ENCODE measurements around the gene PABPC1L.
A peak's percentile ranks its signal among the peaks of the same experiment; 100 is the strongest.

The PABPC1L gene

DNA sequence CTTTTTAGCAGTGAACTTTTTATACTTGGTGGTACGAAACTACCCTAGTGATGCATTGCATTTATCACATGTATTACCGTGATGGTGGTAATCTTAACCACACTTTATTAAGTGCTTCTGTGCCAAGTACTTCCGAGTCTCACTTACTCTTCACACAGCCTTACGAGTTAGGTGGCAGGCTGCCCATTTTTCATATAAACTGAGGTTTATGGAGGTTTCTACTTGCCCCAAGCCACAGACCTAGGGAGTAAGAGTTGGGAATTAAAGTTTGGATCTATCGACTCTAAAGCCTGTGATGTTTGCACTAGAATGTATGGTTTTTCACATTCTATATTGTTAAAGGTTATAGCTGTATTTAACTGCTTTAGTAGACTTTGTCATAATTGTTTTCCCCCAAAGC lies 5.5 kb upstream of the PABPC1L start:
- TF ChIP-seq, protein P1, sequence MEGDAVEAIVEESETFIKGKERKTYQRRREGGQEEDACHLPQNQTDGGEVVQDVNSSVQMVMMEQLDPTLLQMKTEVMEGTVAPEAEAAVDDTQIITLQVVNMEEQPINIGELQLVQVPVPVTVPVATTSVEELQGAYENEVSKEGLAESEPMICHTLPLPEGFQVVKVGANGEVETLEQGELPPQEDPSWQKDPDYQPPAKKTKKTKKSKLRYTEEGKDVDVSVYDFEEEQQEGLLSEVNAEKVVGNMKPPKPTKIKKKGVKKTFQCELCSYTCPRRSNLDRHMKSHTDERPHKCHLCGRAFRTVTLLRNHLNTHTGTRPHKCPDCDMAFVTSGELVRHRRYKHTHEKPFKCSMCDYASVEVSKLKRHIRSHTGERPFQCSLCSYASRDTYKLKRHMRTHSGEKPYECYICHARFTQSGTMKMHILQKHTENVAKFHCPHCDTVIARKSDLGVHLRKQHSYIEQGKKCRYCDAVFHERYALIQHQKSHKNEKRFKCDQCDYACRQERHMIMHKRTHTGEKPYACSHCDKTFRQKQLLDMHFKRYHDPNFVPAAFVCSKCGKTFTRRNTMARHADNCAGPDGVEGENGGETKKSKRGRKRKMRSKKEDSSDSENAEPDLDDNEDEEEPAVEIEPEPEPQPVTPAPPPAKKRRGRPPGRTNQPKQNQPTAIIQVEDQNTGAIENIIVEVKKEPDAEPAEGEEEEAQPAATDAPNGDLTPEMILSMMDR (IDR thresholded peaks at IDR 0.05; ENCODE audit: borderline replicate concordance, insufficient read depth, low read depth, low read length): no peak

DNA sequence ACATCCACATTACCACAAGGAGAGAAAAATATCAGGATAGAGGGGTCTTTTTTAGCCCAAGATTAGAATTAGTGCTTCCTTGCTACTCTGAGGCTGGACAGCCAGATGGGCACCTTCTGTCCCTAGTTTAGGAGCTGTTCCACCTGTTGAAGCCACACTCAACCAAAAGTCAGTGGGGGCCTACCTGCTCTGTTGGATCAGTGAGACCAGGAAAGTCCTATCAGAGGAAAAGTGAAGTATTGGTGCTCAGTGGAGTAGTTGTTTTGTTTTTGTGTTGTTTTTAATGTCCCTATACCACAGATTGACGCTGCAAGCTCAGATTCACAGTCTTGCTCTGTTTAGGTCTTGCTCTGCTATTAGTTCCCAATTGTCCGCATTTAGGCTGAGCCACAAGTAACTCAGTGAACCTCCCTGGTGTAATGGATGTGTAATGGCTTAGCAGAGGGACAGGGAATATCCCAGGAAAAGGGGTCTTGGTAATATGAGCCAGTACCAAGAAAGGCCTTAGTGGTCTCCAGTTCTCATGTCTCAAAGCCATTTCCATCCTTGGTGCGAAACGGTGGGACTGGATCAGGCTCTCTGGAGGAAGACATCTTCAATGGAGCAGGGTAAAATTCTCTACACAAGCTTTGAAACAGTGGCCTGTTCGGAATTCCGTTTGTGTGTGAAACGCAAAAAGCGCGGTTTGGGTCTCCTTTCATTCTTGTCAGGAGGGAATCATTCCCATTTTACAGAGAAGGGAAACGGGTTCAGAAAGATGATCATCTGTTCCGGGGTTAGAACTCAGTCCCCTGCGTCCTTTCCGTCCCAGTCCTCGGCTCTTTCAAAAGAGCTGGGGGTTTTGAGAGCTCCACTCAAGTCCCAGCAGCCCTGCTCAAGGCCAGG lies 631 bp upstream of the PABPC1L start:
- TF ChIP-seq, protein P1 (IDR thresholded peaks at IDR 0.05; ENCODE audit: borderline replicate concordance, insufficient read depth, low read depth, low read length): no peak
- peak overlapping the region; percentile 71 for H3K4me3 ChIP-seq (ENCODE audit: low read depth, low read length)

More for the DNA sequence above, 5.5 kb upstream of the PABPC1L start:
- no peak overlapping the region for H3K4me3 ChIP-seq (ENCODE audit: low read depth, low read length)

DNA sequence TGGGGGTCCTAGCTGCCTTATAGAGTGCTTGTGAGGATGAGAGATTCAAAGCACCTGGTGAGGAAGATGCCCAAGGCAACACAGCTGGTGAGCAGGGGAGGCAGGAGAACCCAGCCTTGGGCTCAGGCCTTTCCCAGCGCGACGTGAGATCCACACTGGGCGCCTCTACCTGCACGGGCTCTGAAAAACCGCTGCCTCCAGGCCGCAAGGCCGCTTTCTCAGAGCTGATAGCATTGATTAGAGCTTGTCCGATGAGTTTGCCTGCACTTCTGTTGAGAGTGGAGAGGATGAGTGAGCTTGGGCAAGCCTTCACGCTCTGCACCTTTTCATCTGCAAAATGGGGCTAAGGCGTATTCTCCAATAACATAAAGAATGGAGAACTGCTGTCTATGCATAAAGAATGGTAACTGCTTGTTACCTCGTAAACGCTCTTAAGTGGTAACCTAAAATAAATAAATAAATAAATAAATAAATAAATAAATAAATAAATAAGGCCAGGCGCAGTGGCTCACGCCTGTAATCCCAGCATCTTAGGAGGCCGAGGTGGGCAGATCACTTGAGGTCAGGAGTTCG lies 916 bp downstream of the PABPC1L start:
- peak overlapping the region; percentile 71 for H3K4me3 ChIP-seq (ENCODE audit: low read depth, low read length)
- TF ChIP-seq, protein P1 (IDR thresholded peaks at IDR 0.05; ENCODE audit: borderline replicate concordance, insufficient read depth, low read depth, low read length): no peak

DNA sequence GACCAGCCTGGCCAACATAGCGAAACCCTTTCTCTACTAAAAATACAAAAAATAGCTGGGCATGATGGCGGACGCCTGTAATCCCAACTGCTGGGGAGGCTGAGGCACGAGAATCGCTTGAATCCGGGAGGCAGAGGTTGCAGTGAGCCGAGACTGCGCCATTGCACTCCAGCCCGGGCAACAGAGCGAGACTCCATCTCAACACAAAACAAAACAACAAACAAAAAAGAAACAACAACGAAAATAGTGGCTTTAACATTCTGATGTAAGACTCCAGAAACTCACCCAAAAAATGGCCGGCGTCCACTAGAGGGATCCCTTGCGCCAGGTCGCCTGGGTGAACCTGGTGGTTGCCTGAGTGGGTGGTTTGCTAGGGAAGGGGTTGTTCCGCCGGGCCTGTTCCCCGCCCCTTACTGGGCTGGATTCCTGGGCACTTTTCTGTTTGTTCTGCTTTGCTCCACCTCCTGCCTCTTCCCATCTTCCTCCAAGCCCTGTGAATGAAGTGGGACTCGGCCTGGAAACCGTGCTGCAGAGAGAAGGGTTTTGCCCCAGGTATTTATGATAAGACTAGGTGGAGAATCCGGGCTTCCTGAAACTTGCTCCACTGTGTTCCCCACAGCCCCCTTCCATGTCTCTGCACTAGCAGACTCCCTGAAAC lies 1.5 kb downstream of the PABPC1L start:
- H3K4me3 ChIP-seq (ENCODE audit: low read depth, low read length): no peak overlapping the region
- TF ChIP-seq, protein P1 (IDR thresholded peaks at IDR 0.05; ENCODE audit: borderline replicate concordance, insufficient read depth, low read depth, low read length): peak; percentile 69

DNA sequence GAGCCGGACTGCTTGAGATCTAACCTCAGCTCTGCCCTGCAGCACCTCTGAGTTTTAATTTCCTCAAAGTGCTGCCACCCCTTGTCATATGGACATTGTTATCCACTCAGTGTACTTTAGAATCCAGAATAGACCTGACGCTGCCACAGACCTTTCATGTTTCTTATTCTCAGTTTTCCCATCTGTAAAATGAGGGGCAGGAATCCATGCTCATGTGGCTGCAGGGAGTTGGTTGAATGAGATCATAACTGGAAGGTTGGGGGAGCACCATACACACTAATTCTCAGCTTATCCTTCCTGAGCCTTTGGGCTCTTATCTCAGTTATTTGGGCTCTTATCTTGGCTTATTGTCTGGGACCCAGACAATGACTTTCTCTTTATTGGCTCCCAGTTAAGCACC lies 2.3 kb downstream of the PABPC1L start:
- TF ChIP-seq, protein P1 (IDR thresholded peaks at IDR 0.05; ENCODE audit: borderline replicate concordance, insufficient read depth, low read depth, low read length): no peak
- H3K4me3 ChIP-seq (ENCODE audit: low read depth, low read length): no peak overlapping the region

DNA sequence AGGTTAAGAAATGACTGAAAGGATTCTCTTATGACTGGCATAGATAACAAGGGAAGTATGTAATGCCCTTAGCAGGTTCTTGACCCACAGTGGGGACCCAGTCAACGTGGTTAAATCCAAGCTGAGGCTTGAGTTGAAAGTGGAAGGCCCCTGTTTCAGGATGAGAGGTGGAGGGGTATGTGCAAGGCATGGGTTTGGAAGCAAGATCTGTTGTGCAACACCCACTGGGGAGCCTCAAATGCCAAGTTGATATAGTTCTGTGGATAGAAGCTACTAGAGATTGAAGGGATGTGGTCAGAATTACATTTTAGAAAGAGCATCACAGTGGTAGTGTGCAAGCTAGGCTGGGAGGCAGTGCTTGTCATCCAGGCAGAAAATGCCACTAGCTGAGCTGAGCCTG lies 5.1 kb downstream of the PABPC1L start:
- TF ChIP-seq, protein P1 (IDR thresholded peaks at IDR 0.05; ENCODE audit: borderline replicate concordance, insufficient read depth, low read depth, low read length): no peak
- no peak overlapping the region for H3K4me3 ChIP-seq (ENCODE audit: low read depth, low read length)
